ENCODE results near the gene DBR1.
"Not testable (repeated sequence)": the region's sequence is repeated elsewhere in the genome, so short reads cannot be mapped to it uniquely, and the experiment has no call there.

The DBR1 gene

DNA sequence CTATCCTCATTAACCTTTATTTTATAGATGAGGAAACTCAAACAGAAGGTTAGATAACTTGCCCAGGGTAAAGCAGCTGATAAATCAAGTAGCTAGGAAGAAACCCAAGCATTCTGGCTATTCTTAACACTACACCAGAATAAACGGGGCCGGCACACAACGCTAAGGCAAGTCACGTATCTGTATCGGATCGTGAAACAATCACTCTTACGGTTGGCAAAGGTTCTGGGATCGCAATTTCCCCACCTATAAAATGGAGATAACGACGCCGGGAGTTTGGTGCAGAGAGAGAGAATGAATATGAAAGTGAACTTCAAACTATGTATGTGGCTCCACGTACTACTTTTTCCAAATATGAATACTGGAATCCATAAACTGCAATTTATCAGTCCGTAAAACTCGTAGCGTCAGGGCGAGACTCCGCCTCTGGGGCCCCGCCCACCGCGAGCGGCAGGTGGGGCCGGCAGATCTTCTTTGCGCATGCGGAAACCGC is 12.1 kb upstream of the DBR1 start:
- DNase-seq (ENCODE audit: low spot score) = peak; percentile 99

DNA sequence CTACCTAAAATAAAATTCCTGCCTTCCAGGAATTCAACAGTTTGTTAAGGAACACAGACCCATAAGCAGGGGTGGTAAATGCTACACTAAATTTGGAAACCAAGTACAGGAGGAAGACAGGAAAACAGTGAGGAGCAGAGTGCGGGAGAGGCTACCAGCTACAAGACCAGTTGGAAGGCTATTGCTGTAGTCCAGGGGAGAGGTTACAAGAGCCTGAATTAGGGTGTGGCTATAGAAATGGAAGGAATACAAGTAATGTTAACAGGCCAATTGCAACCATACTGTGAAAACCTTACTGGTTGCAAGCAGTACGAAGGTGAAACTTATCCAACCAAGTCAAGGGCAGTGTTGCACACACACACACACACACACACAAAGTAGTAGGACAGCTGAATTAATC is 11.5 kb upstream of the DBR1 start:
- DNase-seq (ENCODE audit: low spot score) = no peak

DNA sequence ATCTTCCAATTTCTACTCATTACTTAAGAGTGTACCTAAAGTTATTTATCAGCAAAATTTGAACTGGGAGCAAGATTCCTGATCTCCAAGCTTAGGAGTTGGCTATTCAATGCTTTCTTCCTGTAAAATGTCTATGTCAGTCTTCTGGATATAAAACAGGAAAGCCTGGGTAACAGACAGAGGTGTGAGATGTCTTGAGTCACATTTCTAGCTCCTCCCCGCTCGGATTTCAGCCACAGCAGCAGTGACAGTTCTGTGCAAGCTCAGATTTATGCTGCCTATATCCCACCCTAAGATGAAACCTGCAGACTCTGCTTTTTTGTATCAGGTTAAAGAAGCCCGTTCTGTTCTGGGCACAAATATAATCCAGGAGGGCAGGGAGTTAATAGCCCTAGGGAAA is 10.3 kb upstream of the DBR1 start:
- no peak for DNase-seq (ENCODE audit: low spot score)

DNA sequence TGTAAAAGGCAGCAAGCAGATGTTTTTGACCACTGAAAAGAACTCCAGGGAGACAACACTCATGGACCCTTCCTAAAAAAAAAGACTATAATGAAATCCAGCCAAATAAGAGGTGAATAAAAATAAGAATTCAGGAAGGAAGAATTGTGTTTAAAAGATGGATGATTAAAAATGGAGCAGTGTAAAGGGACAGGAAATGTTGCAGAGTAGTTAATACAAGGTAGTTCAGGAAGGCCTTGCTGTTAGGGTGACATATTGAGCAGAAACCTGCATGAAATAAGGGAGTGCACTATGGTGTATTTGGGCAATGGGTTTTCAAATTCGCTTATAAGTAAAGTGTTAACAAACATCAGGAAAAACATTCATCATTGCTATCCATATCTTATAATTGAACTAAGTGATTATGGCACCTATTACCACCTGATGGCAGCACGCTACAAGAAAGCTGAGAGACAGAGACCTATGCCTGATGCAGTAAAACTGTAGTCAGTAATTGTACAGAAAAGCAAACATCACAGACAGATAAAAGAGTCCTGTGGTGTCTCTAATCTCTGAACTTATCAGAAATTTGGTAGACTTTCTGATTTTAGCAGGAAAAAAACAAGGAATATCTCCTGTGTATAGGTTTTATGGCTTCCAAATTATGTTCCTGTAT is 5.8 kb upstream of the DBR1 start:
- peak; percentile 10 for DNase-seq (ENCODE audit: low spot score)

DNA sequence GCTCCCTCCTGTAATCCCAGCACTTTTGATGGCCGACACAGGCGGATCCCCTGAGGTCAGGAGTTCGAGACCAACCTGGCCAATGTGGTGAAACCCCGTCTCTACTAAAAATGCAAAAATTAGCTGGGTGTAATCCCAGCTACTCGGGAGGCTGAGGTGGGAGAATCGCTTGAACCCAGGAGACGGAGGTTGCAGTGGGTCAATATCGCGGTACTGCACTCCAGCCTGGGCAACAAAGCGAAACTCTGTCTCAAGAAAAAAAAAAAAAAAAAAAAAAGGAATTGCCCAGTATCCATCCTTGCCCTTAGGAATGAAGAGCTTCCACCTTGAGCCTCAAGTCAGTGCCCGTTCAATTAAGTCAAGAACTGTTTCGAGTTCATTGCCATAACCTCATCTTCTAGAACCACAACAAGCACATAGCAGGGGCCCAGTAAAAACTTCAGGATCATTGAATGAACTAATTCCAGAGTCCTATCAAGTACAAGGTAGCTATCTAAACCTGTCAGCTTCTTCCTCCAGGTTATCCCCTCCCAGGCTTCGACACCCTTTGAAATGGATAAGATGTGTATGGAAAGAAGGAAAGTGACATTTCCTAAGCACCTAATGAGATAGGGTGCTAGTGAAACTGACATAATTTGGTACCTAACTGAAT is 826 bp downstream of the DBR1 start:
- DNase-seq (ENCODE audit: low spot score) = peak; percentile 5

DNA sequence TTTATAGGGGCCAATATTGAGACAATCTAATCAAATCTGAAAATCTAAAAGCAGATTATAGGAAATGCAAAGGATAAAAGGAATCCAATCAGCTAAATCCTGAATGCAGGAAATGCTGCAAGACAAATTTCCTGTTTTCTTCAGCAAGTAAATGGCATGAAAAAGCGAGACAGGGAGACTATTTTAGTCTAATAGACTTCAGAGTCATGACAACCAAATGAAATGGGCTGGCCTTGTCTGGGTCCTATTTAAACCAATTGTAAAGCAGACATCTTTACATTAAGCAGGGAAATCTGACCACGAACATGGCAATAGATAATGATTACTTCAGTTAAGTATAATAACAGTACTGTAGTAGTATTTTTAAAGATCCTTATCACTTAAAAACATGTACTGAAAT is 2.1 kb downstream of the DBR1 start:
- no peak for DNase-seq (ENCODE audit: low spot score)

DNA sequence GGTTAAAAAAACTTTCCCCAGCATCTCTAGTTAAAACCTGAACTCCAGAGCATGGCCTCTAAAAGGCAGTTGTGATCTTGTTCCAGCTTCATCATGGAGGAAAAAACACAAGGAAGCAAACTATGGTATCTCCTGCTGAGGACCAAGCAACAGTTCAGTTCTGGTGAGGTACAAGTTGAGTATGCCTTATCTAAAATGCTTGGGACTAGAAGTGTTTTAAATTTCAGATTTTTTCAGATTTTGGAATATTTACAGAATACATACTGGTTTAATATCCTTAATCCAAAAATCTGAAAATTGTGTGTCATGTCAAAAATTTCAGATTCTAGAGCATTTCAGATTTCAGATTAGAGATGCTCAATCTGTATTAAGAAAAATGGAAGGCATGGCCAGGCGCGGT is 9.7 kb downstream of the DBR1 start:
- DNase-seq (ENCODE audit: low spot score) = no peak

DNA sequence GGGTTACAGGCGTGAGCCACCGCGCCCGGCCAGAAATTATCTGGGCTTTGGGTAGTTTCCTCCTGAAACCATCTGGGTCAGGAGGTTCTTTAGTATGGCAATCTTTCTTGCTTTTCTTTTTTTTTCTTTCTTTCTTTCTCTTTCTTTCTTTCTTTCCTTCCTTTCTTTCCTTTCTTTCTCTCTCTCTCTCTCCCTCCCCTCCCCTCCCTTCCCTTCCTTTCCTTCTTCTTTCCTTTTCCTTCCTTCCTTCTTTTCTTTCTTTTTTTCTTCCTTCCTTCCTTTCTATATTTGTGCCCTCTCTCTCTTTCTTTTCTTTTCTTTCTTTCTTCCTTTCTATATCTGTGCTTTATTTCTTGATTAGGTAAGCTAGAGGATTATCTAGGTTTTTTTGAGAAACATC is 17.0 kb downstream of the DBR1 start:
- DNase-seq (ENCODE audit: low spot score) = no peak

DNA sequence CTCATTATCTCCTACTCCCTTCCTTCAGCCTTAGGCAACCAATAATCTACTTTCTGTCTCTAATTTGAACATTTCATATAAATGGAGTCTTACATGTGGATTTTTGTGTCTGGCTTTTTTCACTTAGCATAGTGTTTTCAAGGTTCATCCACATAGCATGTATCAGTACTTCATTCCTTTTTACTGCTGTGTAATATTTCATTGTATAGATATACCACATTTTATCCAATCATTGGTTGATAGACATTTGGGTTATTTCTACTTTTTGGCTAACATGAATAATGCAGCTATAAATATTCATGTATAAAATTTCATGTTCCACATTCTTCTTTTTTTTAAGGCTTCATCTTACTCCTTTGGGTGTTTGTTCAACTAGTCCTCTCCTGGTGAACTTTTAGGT is 20.2 kb downstream of the DBR1 start:
- DNase-seq (ENCODE audit: low spot score) = no peak

DNA sequence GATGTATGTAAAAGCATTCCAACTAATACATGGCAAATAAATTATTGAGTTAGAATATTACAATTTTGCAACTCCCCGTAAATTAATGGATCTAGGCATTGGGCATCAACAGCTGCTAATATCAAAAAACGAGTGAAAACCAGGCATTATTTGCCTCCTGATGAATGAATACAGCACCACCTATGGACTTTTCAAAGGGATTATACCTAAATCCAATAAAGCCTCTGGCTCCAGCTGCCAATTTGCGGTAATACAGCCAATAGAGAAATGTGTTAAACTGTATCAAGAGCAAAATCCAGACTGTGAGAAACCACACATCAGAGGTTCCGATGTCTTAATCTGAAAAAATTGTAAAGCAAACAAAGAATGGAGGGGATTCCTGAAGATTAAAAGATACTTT is 26.2 kb downstream of the DBR1 start:
- DNase-seq (ENCODE audit: low spot score) = no peak

DNA sequence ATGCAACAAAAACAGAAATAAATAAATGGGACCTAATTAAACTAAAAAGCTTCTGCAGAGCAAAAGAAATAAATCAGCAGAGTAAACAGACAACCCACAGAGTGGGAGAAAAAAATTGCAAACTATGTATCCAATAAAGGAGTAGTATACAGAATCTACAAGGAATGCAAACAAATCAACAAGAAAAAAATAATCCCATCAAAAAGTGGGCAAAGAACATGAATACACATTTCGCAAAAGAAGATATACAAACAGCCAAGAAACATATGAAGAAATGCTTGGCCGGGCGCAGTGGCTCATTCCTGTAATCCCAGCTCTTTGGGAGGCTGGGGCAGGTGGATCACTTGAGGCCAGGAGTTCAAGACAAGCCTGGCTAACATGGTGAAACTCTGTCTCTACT is 32.5 kb downstream of the DBR1 start:
- not testable (repeated sequence) for DNase-seq (ENCODE audit: low spot score)

DNA sequence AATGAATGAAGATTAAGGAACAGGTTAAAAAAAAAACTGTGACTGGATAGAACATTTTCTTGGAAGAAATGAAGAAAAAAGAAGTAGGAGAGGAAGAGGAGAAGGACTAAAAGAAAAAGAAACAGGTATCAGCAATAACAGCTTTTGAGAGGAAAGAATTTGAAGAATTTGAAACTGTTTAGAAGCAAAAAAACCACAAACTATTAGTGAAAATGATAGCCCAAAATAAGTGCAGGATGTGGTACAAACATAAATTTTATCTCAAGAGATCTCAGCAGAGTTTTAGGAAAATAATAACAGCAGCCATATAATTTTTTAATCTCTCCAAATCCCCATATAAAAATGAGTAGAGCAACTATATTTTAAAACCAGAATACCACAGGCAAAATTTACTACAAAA is 33.8 kb downstream of the DBR1 start:
- no peak for DNase-seq (ENCODE audit: low spot score)

DNA sequence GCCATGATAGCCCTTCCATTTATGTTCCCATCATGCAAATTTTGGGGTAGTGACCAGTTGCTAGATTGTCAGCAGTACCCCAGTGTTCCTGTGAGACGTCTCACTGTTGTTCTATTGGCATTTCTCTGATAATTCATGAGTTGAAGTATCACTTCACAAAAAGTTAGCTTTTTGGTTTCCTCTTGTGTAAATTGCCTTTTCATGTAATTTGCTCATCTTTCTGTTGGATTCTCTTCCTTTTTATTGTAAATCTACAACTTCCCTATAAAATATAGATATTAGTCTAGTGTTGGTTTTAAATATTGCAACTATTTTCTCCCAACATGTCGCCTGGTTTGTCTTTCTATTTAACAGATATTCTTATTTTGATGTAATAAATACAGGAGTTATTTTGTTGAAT is 35.0 kb downstream of the DBR1 start:
- no peak for DNase-seq (ENCODE audit: low spot score)

DNA sequence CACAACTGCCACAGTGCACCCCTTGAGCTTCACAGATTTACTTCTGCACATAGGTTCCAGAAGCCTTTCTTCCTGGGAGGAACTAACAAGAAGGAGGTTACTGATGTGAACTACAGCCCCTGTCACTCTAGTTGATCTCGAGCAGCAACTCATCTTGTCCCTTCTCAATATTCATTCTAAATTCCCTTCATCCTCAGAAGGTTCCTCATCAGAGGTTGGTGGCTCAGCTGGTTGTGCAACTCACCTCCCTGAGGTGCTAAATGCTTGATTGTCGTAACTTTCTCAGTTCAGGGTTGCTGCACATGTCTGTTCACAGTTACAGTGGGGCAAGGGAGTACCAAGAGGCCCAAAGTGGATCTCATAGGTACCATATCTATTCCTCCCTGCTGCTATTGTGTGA is 36.9 kb downstream of the DBR1 start:
- no peak for DNase-seq (ENCODE audit: low spot score)

DNA sequence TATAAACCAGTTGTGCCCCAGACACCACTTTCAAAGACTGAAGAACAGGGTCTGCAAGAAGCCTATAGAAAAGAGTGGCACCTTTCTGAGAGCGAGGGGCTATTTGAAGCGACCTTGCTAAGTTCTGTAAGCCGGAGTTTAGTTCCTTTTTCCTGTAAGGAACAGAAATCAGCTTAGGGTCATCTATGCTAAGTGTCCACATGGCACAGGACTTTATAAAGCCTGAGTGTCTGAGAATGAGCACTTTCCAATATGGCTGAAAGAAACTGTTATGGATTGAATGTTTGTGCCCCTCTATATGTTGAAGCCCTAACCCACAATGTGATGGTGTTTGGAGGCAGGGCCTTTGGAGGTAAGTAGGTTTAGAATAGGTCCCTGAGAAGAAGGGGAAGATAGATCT is 38.5 kb downstream of the DBR1 start:
- no peak for DNase-seq (ENCODE audit: low spot score)

DNA sequence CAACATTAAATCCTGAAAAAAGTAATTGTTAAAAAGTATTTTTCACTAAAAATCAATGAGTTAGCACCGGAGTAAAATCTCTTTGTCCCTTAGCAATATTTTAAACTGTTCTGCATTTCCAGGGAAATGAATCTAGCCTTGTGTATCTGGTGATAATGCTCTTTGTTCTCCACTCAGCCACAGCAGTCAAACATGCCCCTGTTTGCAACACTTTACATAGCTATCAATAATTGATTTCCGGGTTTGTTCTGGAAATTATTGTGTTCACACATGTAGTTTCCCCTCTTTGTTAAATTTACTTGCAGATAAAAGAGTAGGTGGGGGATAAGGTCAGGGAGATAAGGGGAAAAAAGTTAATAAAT is 38.9 kb downstream of the DBR1 start:
- no peak for DNase-seq (ENCODE audit: low spot score)

DNA sequence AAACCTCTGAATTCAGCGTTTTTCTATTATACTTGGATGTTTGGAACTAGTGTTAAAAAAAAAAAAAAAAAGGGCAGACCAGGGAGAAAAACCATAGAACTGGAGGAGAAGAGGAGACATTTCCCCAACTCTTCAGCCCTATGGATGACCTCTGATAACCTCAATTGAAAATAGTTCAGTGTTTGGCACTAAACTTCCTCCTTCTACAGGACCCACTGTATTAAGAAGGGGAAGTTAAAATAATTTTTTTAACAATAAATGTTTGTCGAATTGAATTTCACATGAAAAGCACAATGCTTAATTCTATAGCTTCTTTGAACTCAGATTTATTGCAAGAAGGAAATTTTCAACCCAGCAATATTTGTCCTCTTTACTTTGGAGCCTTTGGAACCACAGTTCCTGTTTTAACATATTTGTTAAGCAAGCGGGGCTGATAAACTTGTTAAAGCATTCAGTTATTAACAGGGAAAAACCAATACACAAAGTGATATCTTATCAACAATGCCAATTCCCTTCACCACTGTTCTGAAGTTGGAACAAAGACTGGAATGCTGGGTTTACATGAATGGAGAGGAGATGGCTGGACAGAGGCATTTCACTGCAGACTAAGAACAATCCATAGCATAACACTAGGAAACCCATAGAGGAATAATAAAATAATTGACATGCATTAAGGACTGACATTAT is 39.4 kb downstream of the DBR1 start:
- no peak for DNase-seq (ENCODE audit: low spot score)

DNA sequence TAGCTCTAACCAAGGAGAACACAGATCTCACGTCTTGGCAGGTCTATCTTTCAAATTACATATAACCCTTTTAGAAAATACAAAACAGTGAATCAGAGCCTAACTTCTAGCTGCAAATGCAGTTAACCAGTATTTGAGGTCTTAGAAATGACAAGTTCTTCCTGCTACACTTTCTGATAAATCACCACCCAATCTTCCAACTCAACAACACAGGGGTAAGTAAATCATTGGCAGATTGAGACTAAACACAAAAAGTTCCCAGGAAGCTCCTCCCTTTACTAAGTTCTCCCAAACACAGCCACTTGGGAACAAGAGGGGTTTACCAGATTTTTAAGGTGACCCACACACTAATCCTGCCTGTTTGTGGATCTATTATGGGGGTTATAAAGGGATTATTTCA is 42.5 kb downstream of the DBR1 start, which contains the start of gene A4GNT:
TSS of gene A4GNT (minus strand) at position 152 of the 400 bp plus-strand sequence. CDS start 1,134 bp downstream, outside the sequence.
- no peak for DNase-seq (ENCODE audit: low spot score)

DNA sequence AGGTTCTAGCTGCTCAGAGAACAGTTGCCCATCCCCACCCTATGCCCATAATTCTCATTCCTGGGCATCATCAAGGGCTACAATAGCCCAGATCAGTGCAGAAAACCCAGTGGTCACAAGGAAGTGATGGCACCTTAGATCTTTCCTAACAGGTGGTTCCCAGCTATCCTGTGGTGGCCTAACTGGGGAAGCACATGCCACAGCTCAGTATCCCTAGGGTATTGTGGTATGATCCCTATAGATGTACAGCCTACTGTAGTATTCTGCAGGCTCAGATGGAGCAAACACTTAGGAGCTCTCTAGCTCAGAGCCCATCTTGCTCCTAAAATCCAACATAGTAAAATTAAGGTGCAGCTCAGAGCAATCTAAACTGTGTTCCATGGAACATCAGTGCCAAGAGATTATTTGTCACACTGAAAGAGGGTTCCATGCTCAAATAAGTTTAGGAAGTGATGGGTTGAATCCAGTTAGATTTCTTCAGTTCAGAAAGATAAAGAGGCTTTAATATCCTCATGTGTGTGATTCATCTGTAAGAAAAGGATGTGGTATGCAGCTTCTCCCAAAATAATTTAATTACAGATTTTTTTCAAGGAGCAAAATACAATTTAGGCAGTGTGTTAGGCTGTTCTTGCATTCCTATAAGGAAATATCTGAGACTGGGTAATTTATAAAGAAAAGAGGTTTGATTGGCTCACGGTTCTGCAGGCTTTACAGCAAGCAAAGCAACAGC is 46.9 kb downstream of the DBR1 start:
- DNase-seq (ENCODE audit: low spot score) = no peak

DNA sequence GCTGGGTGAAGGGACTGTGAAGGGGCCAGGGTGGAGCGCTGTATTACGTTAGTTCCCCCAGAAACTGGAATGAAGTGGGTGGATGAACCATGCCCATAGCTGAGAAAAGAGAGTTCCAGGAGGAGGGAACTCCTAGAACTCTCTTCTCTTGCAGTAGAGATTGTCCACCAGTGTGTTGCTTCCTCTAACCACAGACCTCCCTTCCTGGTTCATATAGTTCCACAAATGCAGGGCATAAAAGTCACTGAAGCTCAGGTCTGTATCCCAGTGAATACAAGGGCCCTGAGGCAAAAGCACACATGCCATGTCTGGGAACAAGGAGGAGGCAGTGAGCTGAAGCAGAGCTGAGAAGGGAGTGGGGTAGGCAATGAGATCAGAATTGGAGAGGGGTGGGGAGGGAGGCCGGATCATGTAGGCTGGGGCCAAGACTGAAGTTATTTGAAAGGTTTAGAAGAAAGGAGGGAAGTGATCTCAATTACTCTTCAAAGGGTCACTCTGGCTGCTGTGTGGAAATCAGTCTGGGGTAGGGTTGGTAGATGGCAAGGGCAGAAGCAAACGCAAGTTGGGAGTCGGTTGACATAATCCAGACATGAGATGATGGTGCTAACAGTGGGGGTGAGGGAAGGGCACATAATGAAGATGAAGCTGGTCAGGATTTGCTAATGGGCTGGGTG is 49.0 kb downstream of the DBR1 start:
- peak; percentile 48 for DNase-seq (ENCODE audit: low spot score)

DNA sequence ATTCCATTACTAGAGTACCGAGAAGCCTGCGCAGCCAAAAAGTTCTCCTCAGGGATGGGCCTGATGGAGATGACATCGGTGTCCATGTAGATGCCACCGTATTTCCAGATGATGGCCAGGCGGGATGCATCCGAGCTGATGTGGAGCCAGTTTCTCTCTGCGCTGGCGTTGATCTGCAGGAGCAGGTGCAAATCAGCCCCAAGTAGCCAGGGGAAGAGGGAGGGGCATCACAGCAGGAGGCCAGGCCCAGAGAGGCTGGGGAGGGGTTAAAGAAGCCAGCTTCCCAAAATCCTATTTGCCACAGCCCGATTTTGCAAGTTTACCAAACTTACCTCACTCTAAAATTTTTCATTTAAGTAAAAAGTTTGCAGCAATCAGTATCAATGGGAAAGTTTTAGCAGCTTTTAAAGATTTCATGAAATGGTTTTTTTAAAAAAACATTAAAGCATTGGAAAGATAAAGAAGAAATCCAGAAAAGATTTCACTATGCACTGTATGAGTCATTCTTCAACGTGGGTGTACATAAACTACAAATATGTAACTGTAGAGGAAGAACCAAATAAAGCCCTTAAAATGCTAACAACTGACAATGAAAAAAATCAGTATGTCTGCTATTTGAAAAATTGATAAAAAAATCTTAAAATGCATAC is 49.9 kb downstream of the DBR1 start:
- DNase-seq (ENCODE audit: low spot score) = peak; percentile 57

DNA sequence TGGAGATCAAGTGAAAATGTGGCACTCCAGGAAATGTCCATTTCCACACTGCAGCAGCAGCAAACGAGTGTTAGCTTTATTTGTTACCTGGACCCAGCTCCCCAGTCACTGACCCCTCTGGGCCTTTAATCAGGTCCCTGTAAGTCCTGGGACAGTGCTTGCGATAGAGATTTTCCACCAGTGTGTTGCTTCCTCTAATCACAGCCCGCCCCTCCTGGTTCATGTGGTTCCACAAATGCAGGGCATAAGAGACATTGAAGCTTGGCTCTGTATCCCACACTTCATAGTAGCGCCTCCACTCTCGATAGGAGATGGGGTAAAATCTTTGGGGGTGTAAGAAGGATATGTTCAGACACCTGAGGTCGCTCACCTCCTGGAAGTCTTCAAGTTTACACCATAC is 50.5 kb downstream of the DBR1 start:
- no peak for DNase-seq (ENCODE audit: low spot score)
